ENCODE data around the gene SETD4. TPM values are rescaled to one million over a fixed set of nuclear protein-coding genes. Genes with fewer than 3 reads are reported as not detected.
"Not testable (repeated sequence)": the region's sequence is repeated elsewhere in the genome, so short reads cannot be mapped to it uniquely, and the experiment has no call there.

SETD4 gene
- total and polyA plus RNA-seq, 4 donors, result 8.1 to 30.3 (median 16.3) TPM

- Histone ChIP-seq H3K27ac (ENCODE audit: low read depth in 1 of 2, low read length in 1 of 2) (no peak overlapping the region), H3K9me3 (ENCODE audit: control insufficient read depth in 4 of 4, insufficient read depth in 3 of 4, low read length in 3 of 4) (no peaks in the 10 kb centered on the region), H3K36me3 (ENCODE audit: control insufficient read depth in 4 of 4, insufficient read depth in 4 of 4, low read length in 4 of 4) (peaks cover 0 to 7% (median 0%) of the 10 kb centered on the region in 4 donors), H3K9ac (ENCODE audit: insufficient read depth in 1 of 2, low read length in 2 of 2) (no peak overlapping the region), H3K27me3 (ENCODE audit: control insufficient read depth in 3 of 3, insufficient read depth in 3 of 3, low read length in 2 of 3) (no peaks in the 10 kb centered on the region), H3K4me1 (ENCODE audit: control insufficient read depth in 5 of 5, insufficient read depth in 5 of 5, low read length in 5 of 5) (peaks cover 0 to 6% (median 0%) of the 10 kb centered on the region in 5 donors), H3K4me3 (no peak overlapping the region)
- no peak for TF ChIP-seq CTCF (IDR thresholded peaks at IDR 0.05; ENCODE audit: control extremely low read depth, extremely low read depth)
- DNase-seq (no peak), ATAC-seq (ENCODE audit: insufficient read depth, low FRiP score) (no peak)
- WGBS, 2 donors, result 56 to 80% methylated on average over 7 of the region's 7 CpGs
Observed at GRCh38 chr21:36076878-36077655, 16.7 kb upstream of the SETD4 start.

- Histone ChIP-seq H3K36me3 (ENCODE audit: control insufficient read depth in 4 of 4, insufficient read depth in 4 of 4, low read length in 4 of 4) (peaks cover 0 to 13% (median 4%) of the 10 kb centered on the region in 4 donors), H3K9me3 (ENCODE audit: control insufficient read depth in 4 of 4, insufficient read depth in 3 of 4, low read length in 3 of 4) (no peaks in the 10 kb centered on the region), H3K27me3 (ENCODE audit: control insufficient read depth in 3 of 3, insufficient read depth in 3 of 3, low read length in 2 of 3) (no peaks in the 10 kb centered on the region), H3K27ac (ENCODE audit: low read depth in 1 of 2, low read length in 1 of 2) (no peak overlapping the region), H3K4me1 (ENCODE audit: control insufficient read depth in 5 of 5, insufficient read depth in 5 of 5, low read length in 5 of 5) (peaks cover 0 to 12% (median 0%) of the 10 kb centered on the region in 5 donors), H3K4me3 (no peak overlapping the region), H3K9ac (ENCODE audit: insufficient read depth in 1 of 2, low read length in 2 of 2) (no peak overlapping the region)
- ATAC-seq (ENCODE audit: insufficient read depth, low FRiP score) (no peak), DNase-seq (no peak)
- WGBS, 2 donors, result 90 to 95% methylated on average over 5 of the region's 5 CpGs
- TF ChIP-seq CTCF (IDR thresholded peaks at IDR 0.05; ENCODE audit: control extremely low read depth, extremely low read depth), result no peak
Observed at GRCh38 chr21:36075953-36076352, 15.6 kb upstream of the SETD4 start.

- no peak for ATAC-seq (ENCODE audit: insufficient read depth, low FRiP score)
- WGBS, 2 donors, result 77 to 89% methylated on average over 3 of the region's 3 CpGs
Observed at GRCh38 chr21:36075171-36075570, 14.8 kb upstream of the SETD4 start.

GRCh38 chr21:36073911-36074310 is 13.6 kb upstream of the SETD4 start:
- peaks cover 0 to 13% (median 0%) of the 10 kb centered on the region in 5 donors for H3K4me1 ChIP-seq (ENCODE audit: control insufficient read depth in 5 of 5, insufficient read depth in 5 of 5, low read length in 5 of 5)

More at GRCh38 chr21:36075171-36075570, 14.8 kb upstream of the SETD4 start:
- H3K27ac ChIP-seq (ENCODE audit: low read depth in 1 of 2, low read length in 1 of 2), result no peak overlapping the region
- H3K4me3 ChIP-seq, result no peak overlapping the region
- H3K4me1 ChIP-seq (ENCODE audit: control insufficient read depth in 5 of 5, insufficient read depth in 5 of 5, low read length in 5 of 5), result peaks cover 0 to 13% (median 0%) of the 10 kb centered on the region in 5 donors
- H3K27me3 ChIP-seq (ENCODE audit: control insufficient read depth in 3 of 3, insufficient read depth in 3 of 3, low read length in 2 of 3), result no peaks in the 10 kb centered on the region
- no peaks in the 10 kb centered on the region for H3K9me3 ChIP-seq (ENCODE audit: control insufficient read depth in 4 of 4, insufficient read depth in 3 of 4, low read length in 3 of 4)
- no peak for DNase-seq
- H3K9ac ChIP-seq (ENCODE audit: insufficient read depth in 1 of 2, low read length in 2 of 2), result no peak overlapping the region
- no peak for TF ChIP-seq CTCF (IDR thresholded peaks at IDR 0.05; ENCODE audit: control extremely low read depth, extremely low read depth)
- peaks cover 0 to 13% (median 4%) of the 10 kb centered on the region in 4 donors for H3K36me3 ChIP-seq (ENCODE audit: control insufficient read depth in 4 of 4, insufficient read depth in 4 of 4, low read length in 4 of 4)

More at GRCh38 chr21:36073911-36074310, 13.6 kb upstream of the SETD4 start:
- H3K4me3 ChIP-seq; H3K27ac ChIP-seq (ENCODE audit: low read depth in 1 of 2, low read length in 1 of 2); H3K9me3 ChIP-seq (ENCODE audit: control insufficient read depth in 4 of 4, insufficient read depth in 3 of 4, low read length in 3 of 4); H3K27me3 ChIP-seq (ENCODE audit: control insufficient read depth in 3 of 3, insufficient read depth in 3 of 3, low read length in 2 of 3); H3K9ac ChIP-seq (ENCODE audit: insufficient read depth in 1 of 2, low read length in 2 of 2); ATAC-seq (ENCODE audit: insufficient read depth, low FRiP score); DNase-seq: not testable (repeated sequence)
- H3K36me3 ChIP-seq (ENCODE audit: control insufficient read depth in 4 of 4, insufficient read depth in 4 of 4, low read length in 4 of 4), result peaks cover 0 to 13% (median 4%) of the 10 kb centered on the region in 4 donors
- 92 to 95% methylated on average over 5 of the region's 5 CpGs for WGBS, 2 donors
